NCI-H2227 treated with DMSO at 0.1 percent for 48 hours (cell line): ENCODE measurements around the gene SLC35F3.
"Not testable (repeated sequence)": the region's sequence is repeated elsewhere in the genome, so short reads cannot be mapped to it uniquely, and the experiment has no call there.

ENCODE experiments used
- DNase-seq: peaks from one replicate; lab custom pipeline; 2025; lab: John Stamatoyannopoulos, UW

SLC35F3 gene

GRCh38 chr1:234107416-234108021, 203.0 kb downstream of the SLC35F3 start:
- DNase-seq: no peak

GRCh38 chr1:234108921-234109320, 204.4 kb downstream of the SLC35F3 start:
- DNase-seq: no peak

- no peak for DNase-seq
Measured at GRCh38 chr1:234109840-234110239, 205.4 kb downstream of the SLC35F3 start.

GRCh38 chr1:234111458-234112142, 207.1 kb downstream of the SLC35F3 start:
- DNase-seq: no peak

DNA sequence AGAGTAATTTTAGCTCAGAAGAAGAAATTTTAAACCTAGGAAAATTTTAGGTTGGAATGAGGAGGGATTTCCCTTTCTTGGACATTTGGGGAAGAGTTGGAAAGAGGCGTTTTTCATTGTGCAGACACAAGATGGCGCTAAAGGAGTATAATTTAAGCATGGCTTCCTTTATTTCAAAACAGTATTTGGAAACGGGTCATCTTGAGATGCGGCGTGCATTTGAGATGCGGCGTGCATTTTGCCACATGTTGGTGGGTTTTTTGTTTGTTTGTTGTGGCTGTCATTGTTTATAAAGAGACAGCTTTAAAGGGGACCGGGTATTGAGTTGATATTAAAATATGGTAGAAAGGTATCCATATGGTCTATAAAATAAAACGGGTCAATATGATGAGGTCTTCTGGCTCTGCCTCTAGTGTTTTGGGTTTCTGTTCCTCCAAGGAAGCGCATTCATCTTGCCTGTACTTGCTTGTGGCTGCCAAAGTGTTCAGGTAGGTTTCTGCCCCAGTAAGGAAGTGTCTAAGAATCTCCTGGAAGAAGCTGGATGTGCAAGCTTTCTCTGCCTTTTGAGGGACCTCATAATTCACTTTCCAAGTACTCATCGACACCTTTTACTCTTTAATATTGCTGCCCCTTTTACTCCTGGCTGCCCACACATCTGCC, 210.3 kb downstream of the SLC35F3 start:
- peak; percentile 75 for DNase-seq

DNA sequence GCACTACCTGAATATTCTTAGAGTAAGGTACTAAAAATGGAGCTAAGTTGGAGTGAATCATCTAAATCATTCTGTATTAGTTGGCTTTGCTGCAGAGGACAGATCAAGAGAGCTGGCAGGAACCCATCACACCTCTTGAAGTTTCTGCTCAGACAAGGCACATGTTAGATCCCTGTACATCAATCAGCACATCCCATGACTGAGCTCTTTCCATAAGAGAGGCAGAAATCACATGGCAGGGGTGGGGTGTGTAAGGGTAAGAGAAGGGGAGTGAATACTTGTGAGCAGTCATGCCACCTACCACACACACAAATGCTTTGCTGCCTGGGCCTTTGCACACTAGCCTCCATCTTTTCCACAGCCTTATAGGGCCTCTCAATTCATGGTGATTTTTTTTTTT, 214.4 kb downstream of the SLC35F3 start:
- no peak for DNase-seq

- DNase-seq: no peak
Measured at GRCh38 chr1:234119431-234119830, 215.0 kb downstream of the SLC35F3 start.

DNA sequence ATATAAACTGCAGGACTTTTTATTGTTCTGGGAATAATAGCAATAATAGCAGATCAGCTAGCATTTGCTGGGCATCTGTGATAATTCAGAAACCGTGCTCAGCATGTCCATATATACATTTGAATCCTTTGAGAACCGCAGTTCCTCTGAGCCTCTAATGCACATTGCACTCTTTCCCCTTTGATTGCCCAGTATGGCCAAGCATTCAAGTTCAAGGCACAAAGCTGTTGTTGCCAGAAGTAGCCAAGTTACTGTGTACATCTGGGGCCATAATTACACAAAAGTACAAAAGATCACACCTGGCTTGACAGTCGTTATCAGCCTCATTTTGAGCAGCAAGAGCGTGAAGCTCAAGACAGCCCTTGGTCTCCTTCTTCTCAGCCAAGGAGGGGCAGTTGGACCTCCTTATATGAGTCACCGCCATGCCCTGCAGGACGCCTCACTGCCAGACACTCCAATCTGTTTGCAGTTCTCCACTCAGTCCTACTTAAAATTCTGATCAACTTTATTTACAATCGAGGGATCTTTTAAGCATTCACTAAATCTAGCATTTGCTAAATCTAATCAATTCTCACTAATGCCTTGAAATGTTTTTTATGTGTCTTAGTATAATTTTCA, 216.0 kb downstream of the SLC35F3 start:
- no peak for DNase-seq

- not testable (repeated sequence) for DNase-seq
Measured at GRCh38 chr1:234121659-234122058, 217.2 kb downstream of the SLC35F3 start.

- not testable (repeated sequence) for DNase-seq
Measured at GRCh38 chr1:234122571-234122970, 218.1 kb downstream of the SLC35F3 start.

DNA sequence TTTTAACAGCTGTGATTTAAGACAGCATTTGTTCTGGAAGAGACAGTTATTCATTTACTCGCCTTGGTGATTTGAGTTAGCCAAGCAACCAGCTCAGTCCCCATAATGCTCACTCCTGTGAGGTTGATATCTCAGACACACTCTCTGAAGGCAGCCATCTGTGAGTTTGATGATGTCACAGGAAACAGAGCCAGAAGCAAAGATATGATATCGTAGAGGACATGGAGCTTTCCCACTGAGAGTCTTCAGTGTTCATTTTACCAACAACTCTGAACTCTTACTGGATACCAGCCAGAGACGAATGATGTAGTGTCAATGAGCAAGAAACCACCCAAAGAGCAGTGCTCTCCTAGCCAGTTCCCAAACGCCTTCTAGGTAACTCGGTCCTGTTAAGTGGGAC, 219.4 kb downstream of the SLC35F3 start:
- DNase-seq: no peak

DNA sequence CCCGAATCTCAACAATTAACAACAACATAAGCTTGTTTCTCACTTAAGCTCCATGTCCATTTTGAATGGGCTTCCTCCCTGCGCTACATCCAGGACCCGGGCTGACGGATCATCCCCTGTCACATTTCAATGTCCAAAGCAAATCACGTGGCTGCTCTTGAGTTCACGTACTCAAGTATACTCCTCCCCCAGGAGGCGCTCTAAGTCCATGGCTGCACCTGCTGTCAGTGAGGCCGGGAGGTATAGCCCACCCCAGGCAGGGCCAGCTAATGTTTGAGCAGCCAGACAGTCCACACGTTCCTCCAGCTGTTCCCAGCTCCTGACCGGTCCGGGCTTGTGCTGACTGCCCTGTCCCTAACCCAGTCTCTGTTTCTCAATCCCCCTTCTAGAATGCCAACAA, 220.8 kb downstream of the SLC35F3 start:
- DNase-seq: no peak

DNA sequence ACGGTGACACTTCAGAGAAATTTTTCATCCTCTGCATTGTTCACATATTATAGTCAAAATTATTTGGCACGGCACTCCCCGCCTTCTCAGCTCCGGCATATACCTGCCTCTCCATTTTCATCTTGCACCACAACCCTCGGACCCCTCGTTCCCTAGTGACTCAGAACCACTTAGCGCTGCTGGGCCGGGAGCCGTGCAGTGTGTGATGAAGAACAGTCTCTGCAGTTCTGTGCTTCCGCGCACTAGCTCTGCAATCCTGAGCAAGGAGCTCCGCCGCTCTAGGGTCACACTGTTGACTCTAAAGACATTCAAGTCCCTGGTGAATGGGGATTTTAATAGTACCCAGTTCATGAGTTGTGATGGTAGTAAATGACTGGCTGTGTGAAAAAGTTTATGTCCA, 221.2 kb downstream of the SLC35F3 start:
- no peak for DNase-seq

DNA sequence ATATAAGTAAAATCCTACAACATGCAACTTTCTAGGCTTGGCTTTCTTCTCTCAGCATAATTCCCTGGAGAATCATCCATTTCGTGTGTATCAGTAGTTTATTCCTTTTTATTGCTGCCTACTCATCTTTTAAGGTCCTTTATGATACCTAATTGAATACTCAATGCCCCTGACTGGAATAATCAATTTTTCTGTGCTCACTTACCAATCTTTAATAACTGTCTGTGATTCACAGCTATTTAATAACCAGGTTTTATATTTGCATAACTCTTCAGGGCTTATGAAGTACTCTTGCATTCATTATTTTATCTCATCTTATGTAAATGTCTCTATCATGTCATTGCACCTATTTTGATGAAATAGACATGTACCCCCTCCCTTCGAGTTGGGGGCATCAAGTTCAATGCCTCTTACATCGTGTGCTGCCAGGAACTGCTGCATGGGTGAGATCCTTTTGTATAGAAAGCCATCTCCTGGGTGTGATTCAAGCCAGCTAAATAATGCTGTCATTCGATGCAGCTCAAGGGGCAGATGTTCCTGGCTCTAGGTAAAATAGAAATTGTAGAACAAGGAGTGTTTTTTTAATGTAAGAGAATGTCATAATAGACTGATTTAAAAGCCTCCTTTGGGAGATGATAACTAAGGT, 222.7 kb downstream of the SLC35F3 start:
- DNase-seq: no peak

GRCh38 chr1:234132795-234133194, 228.3 kb downstream of the SLC35F3 start:
- DNase-seq: no peak

GRCh38 chr1:234134878-234135277, 230.4 kb downstream of the SLC35F3 start:
- no peak for DNase-seq

- DNase-seq: no peak
Measured at GRCh38 chr1:234135501-234135900, 231.0 kb downstream of the SLC35F3 start.

- no peak for DNase-seq
Measured at GRCh38 chr1:234136073-234136472, 231.6 kb downstream of the SLC35F3 start.

DNA sequence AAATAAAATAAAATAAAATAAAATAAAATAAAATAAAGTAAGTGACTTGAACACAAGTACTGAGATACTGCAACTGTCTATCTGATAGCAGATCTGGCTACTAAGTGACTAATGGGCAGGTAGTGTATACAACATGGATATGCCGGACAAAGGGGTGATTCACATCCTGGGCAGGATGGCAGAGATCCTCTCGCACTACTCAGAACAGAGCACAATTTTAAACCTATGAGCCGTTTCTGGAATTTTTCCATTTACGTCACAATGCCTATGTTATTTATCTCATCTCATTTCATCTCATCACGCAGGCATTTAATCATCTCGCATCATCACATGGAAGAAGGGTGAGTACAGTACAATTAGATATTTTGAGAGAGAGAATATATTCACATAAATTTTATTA, 235.5 kb downstream of the SLC35F3 start:
- DNase-seq: no peak

- DNase-seq: no peak
Measured at GRCh38 chr1:234140388-234140787, 235.9 kb downstream of the SLC35F3 start.

GRCh38 chr1:234141006-234141405, 236.5 kb downstream of the SLC35F3 start:
- no peak for DNase-seq

DNA sequence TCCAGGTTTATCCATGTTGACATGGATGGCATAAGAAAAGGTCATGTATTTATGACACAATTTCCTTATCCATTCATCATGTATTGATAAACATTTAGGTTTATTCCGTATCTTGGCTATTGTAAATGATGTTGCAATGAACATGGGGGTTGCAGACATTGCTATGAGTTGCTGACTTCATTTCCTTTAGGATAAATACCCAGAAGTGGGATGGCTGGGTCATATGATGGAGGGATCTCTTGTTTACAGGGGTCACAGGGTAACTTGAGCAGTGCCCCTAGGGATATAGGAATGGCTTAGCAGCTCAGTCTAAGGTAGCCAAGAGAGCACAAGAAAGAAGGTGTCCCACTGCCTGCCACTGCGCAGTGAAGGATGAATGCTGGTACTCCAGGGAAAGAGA, 239.2 kb downstream of the SLC35F3 start:
- no peak for DNase-seq
